HTR-8/SVneo (cell line): ENCODE data around the gene FAM184B.
"Not testable (repeated sequence)": the region's sequence is repeated elsewhere in the genome, so short reads cannot be mapped to it uniquely, and the experiment has no call there.

Source experiments
- DNase-seq: peaks from one replicate; pipeline ENCODE4 v3.0.0; 2011; ENCODE audit warnings: low spot score, mixed read lengths; ENCODE audit not compliant: insufficient read length
- FAIRE-seq: peaks from 2 replicates; lab custom pipeline; 2011; peaks lifted over from hg19 to GRCh38; lab: Jason Lieb, UNC

Gene FAM184B

GRCh38 chr4:17690898-17691297, 90.5 kb downstream of the FAM184B start:
- FAIRE-seq (no peak), DNase-seq (no peak)

GRCh38 chr4:17690135-17690534, 91.3 kb downstream of the FAM184B start:
- DNase-seq (no peak), FAIRE-seq (no peak)

- no peak for FAIRE-seq
- no peak for DNase-seq
These were observed 93.4 kb downstream of the FAM184B start for GRCh38 chr4:17688011-17688441.

- DNase-seq (no peak), FAIRE-seq (no peak)
These were observed 94.1 kb downstream of the FAM184B start for GRCh38 chr4:17687237-17687857.

GRCh38 chr4:17684648-17685047, 96.8 kb downstream of the FAM184B start:
- not testable (repeated sequence) for DNase-seq, FAIRE-seq

GRCh38 chr4:17682222-17682566, 99.2 kb downstream of the FAM184B start:
- DNase-seq (no peak), FAIRE-seq (no peak)

GRCh38 chr4:17681281-17682221, 99.9 kb downstream of the FAM184B start:
- DNase-seq (no peak), FAIRE-seq (no peak)

- DNase-seq, result no peak
- no peak for FAIRE-seq
These were observed 100.7 kb downstream of the FAM184B start for GRCh38 chr4:17680559-17681280.

- no peak for FAIRE-seq
- no peak for DNase-seq
These were observed 111.0 kb downstream of the FAM184B start for GRCh38 chr4:17670423-17670822.

- FAIRE-seq, result no peak
These were observed 113.7 kb downstream of the FAM184B start for GRCh38 chr4:17667653-17668201.

GRCh38 chr4:17667253-17667652, 114.2 kb downstream of the FAM184B start:
- DNase-seq (no peak), FAIRE-seq (no peak)

More at GRCh38 chr4:17667653-17668201, 113.7 kb downstream of the FAM184B start:
- no peak for DNase-seq

- DNase-seq, result no peak
- FAIRE-seq, result no peak
These were observed 115.6 kb downstream of the FAM184B start for GRCh38 chr4:17665852-17666251.

- DNase-seq (no peak), FAIRE-seq (no peak)
These were observed 116.1 kb downstream of the FAM184B start for GRCh38 chr4:17665346-17665745.

- DNase-seq (no peak), FAIRE-seq (no peak)
These were observed 116.7 kb downstream of the FAM184B start for GRCh38 chr4:17664755-17665154.

GRCh38 chr4:17662694-17663093, 118.7 kb downstream of the FAM184B start:
- FAIRE-seq (no peak), DNase-seq (no peak)

- FAIRE-seq, DNase-seq: not testable (repeated sequence)
These were observed 122.2 kb downstream of the FAM184B start for GRCh38 chr4:17659196-17659595.

GRCh38 chr4:17657849-17658248, 123.6 kb downstream of the FAM184B start:
- FAIRE-seq (no peak), DNase-seq (no peak)

GRCh38 chr4:17657090-17657489, 124.3 kb downstream of the FAM184B start:
- DNase-seq (no peak), FAIRE-seq (no peak)

- FAIRE-seq (no peak), DNase-seq (no peak)
These were observed 126.7 kb downstream of the FAM184B start for GRCh38 chr4:17654701-17655100.

- DNase-seq, result no peak
- no peak for FAIRE-seq
These were observed 131.0 kb downstream of the FAM184B start for GRCh38 chr4:17650406-17650805.
